Activated naive CD8-positive, alpha-beta T cell treated with anti-CD3 and anti-CD28 coated beads for 36 hours (primary cell): ENCODE results near the gene SPINT1. TPM values are rescaled to one million over a fixed set of nuclear protein-coding genes. Genes with fewer than 3 reads are reported as not detected.

Source experiments
- DNase-seq: peaks from one replicate; pipeline ENCODE4 v3.0.0; 2021
- H3K27ac Mint-ChIP-seq: one replicate; pipeline ENCODE4 v1.8.0; 2022; ENCODE audit warnings: mild to moderate bottlenecking, moderate library complexity, mixed read lengths
- H3K27me3 Mint-ChIP-seq: one replicate; pipeline ENCODE4 v1.8.0; 2022; ENCODE audit warnings: mild to moderate bottlenecking, mixed read lengths
- H3K36me3 Mint-ChIP-seq: one replicate; pipeline ENCODE4 v1.8.0; 2021; ENCODE audit warnings: mild to moderate bottlenecking, mixed read lengths
- H3K4me1 Mint-ChIP-seq: one replicate; pipeline ENCODE4 v1.8.0; 2021; ENCODE audit warnings: mixed read lengths
- H3K4me3 Mint-ChIP-seq: one replicate; pipeline ENCODE4 v1.8.0; 2022; ENCODE audit warnings: mild to moderate bottlenecking, moderate library complexity, mixed read lengths
- H3K9me3 Mint-ChIP-seq: one replicate; pipeline ENCODE4 v1.8.0; 2022; ENCODE audit warnings: mixed read lengths
- total RNA-seq, 2 experiments: library from RNA; stranded (reverse); gene quantifications; one replicate each; pipeline ENCODE4 v1.2.3, GENCODE V29; 2021

Gene SPINT1
- 1 to 10 TPM; 3.4 to 3.5 TPM for total RNA-seq

- no peak within 1 kb of the TSS for H3K27ac Mint-ChIP-seq
- H3K27me3 Mint-ChIP-seq: peaks cover 23% of the 10 kb centered on the region
- peaks cover 15% of the 10 kb centered on the region for H3K4me1 Mint-ChIP-seq
- peak; percentile 77 for DNase-seq
- H3K4me3 Mint-ChIP-seq: peak within 1 kb of the TSS; percentile 83
- no peaks in the 10 kb centered on the region for H3K9me3 Mint-ChIP-seq
- no peaks in the 10 kb centered on the region for H3K36me3 Mint-ChIP-seq
These were observed at the start of gene SPINT1 for GRCh38 chr15:40843885-40844695. Gene SPINT1 (plus strand): TSS chr15:40844048. CDS start chr15:40844555, 507 bp downstream.

- H3K36me3 Mint-ChIP-seq: peaks cover 13% of the 10 kb centered on the region
- DNase-seq: no peak
- peaks cover 30% of the 10 kb centered on the region for H3K4me1 Mint-ChIP-seq
- H3K4me3 Mint-ChIP-seq: no peak overlapping the region
- no peak overlapping the region for H3K27ac Mint-ChIP-seq
- H3K27me3 Mint-ChIP-seq: no peaks in the 10 kb centered on the region
- H3K9me3 Mint-ChIP-seq: no peaks in the 10 kb centered on the region
These were observed 47.8 kb upstream of the SPINT1 start for GRCh38 chr15:40796041-40796440.

GRCh38 chr15:40796512-40796911, 47.3 kb upstream of the SPINT1 start:
- H3K27me3 Mint-ChIP-seq: no peaks in the 10 kb centered on the region
- no peak overlapping the region for H3K27ac Mint-ChIP-seq
- H3K4me3 Mint-ChIP-seq: no peak overlapping the region
- peaks cover 15% of the 10 kb centered on the region for H3K36me3 Mint-ChIP-seq
- no peak for DNase-seq
- peaks cover 33% of the 10 kb centered on the region for H3K4me1 Mint-ChIP-seq
- no peaks in the 10 kb centered on the region for H3K9me3 Mint-ChIP-seq

- H3K4me3 Mint-ChIP-seq: no peak overlapping the region
- DNase-seq: no peak
- H3K9me3 Mint-ChIP-seq: no peaks in the 10 kb centered on the region
- H3K27ac Mint-ChIP-seq: no peak overlapping the region
- H3K36me3 Mint-ChIP-seq: peaks cover 19% of the 10 kb centered on the region
- no peaks in the 10 kb centered on the region for H3K27me3 Mint-ChIP-seq
- peaks cover 24% of the 10 kb centered on the region for H3K4me1 Mint-ChIP-seq
These were observed 44.3 kb upstream of the SPINT1 start for GRCh38 chr15:40799523-40799922.

- Mint-ChIP-seq H3K4me3 (no peak overlapping the region), H3K27ac (no peak overlapping the region), H3K4me1 (peaks cover 28% of the 10 kb centered on the region), H3K27me3 (no peaks in the 10 kb centered on the region), H3K9me3 (no peaks in the 10 kb centered on the region), H3K36me3 (peaks cover 19% of the 10 kb centered on the region)
- DNase-seq: no peak
These were observed 40.8 kb upstream of the SPINT1 start for GRCh38 chr15:40803076-40803475.

GRCh38 chr15:40803688-40804087, 40.2 kb upstream of the SPINT1 start:
- no peaks in the 10 kb centered on the region for H3K9me3 Mint-ChIP-seq
- H3K27me3 Mint-ChIP-seq: no peaks in the 10 kb centered on the region
- no peak overlapping the region for H3K4me3 Mint-ChIP-seq
- peaks cover 13% of the 10 kb centered on the region for H3K36me3 Mint-ChIP-seq
- DNase-seq: no peak
- no peak overlapping the region for H3K27ac Mint-ChIP-seq
- peaks cover 25% of the 10 kb centered on the region for H3K4me1 Mint-ChIP-seq

- peaks cover 24% of the 10 kb centered on the region for H3K4me1 Mint-ChIP-seq
- peak overlapping the region; percentile 98 for H3K27ac Mint-ChIP-seq
- no peaks in the 10 kb centered on the region for H3K9me3 Mint-ChIP-seq
- no peaks in the 10 kb centered on the region for H3K27me3 Mint-ChIP-seq
- H3K36me3 Mint-ChIP-seq: peaks cover 10% of the 10 kb centered on the region
- no peak for DNase-seq
- peak overlapping the region; percentile 94 for H3K4me3 Mint-ChIP-seq
These were observed 37.2 kb upstream of the SPINT1 start for GRCh38 chr15:40806672-40807027.

- H3K27ac Mint-ChIP-seq: peak within 1 kb of the TSS; percentile 98
- H3K27me3 Mint-ChIP-seq: no peaks in the 10 kb centered on the region
- H3K4me3 Mint-ChIP-seq: peak within 1 kb of the TSS; percentile 94
- H3K9me3 Mint-ChIP-seq: no peaks in the 10 kb centered on the region
- H3K4me1 Mint-ChIP-seq: peaks cover 21% of the 10 kb centered on the region
- peak; percentile 95 for DNase-seq
- H3K36me3 Mint-ChIP-seq: peaks cover 7% of the 10 kb centered on the region
These were observed 36.6 kb upstream of the SPINT1 start, which contains the start of the genes DNAJC17 and ZFYVE19 for GRCh38 chr15:40807028-40807887. Gene DNAJC17 (minus strand): TSS chr15:40807473. CDS start chr15:40807446, 27 bp downstream. Gene ZFYVE19 (plus strand): TSS chr15:40807089. CDS start chr15:40807590, 501 bp downstream.

GRCh38 chr15:40807888-40808461, 35.9 kb upstream of the SPINT1 start:
- no peaks in the 10 kb centered on the region for H3K27me3 Mint-ChIP-seq
- H3K27ac Mint-ChIP-seq: peak overlapping the region; percentile 98
- H3K4me3 Mint-ChIP-seq: peak overlapping the region; percentile 94
- peaks cover 9% of the 10 kb centered on the region for H3K36me3 Mint-ChIP-seq
- DNase-seq: no peak
- H3K9me3 Mint-ChIP-seq: no peaks in the 10 kb centered on the region
- peaks cover 21% of the 10 kb centered on the region for H3K4me1 Mint-ChIP-seq

- Mint-ChIP-seq H3K27me3 (no peaks in the 10 kb centered on the region), H3K4me3 (peak overlapping the region; percentile 94), H3K36me3 (peaks cover 9% of the 10 kb centered on the region), H3K9me3 (no peaks in the 10 kb centered on the region), H3K4me1 (peaks cover 16% of the 10 kb centered on the region), H3K27ac (no peak overlapping the region)
- DNase-seq: no peak
These were observed 34.9 kb upstream of the SPINT1 start for GRCh38 chr15:40808861-40809450.

- Mint-ChIP-seq H3K36me3 (peaks cover 3% of the 10 kb centered on the region), H3K4me3 (no peak overlapping the region), H3K9me3 (no peaks in the 10 kb centered on the region), H3K27me3 (no peaks in the 10 kb centered on the region), H3K4me1 (peaks cover 10% of the 10 kb centered on the region), H3K27ac (no peak overlapping the region)
- no peak for DNase-seq
These were observed 31.0 kb upstream of the SPINT1 start for GRCh38 chr15:40812721-40813425.

- no peak for DNase-seq
- Mint-ChIP-seq H3K36me3 (peaks cover 2% of the 10 kb centered on the region), H3K9me3 (no peaks in the 10 kb centered on the region), H3K27ac (no peak overlapping the region), H3K4me3 (no peak overlapping the region), H3K27me3 (no peaks in the 10 kb centered on the region), H3K4me1 (no peaks in the 10 kb centered on the region)
These were observed 28.7 kb upstream of the SPINT1 start for GRCh38 chr15:40815042-40815698.

- Mint-ChIP-seq H3K4me3 (no peak overlapping the region), H3K27ac (no peak overlapping the region), H3K27me3 (peaks cover 2% of the 10 kb centered on the region), H3K4me1 (no peaks in the 10 kb centered on the region), H3K36me3 (no peaks in the 10 kb centered on the region), H3K9me3 (no peaks in the 10 kb centered on the region)
- no peak for DNase-seq
These were observed 24.8 kb upstream of the SPINT1 start for GRCh38 chr15:40819048-40819447.

GRCh38 chr15:40821195-40821594, 22.7 kb upstream of the SPINT1 start:
- Mint-ChIP-seq H3K9me3 (no peaks in the 10 kb centered on the region), H3K36me3 (no peaks in the 10 kb centered on the region), H3K4me1 (no peaks in the 10 kb centered on the region), H3K4me3 (no peak overlapping the region), H3K27ac (no peak overlapping the region), H3K27me3 (peaks cover 5% of the 10 kb centered on the region)
- DNase-seq: no peak
